ENCODE results near the gene FAT4.

- TF ChIP-seq, protein P1, sequence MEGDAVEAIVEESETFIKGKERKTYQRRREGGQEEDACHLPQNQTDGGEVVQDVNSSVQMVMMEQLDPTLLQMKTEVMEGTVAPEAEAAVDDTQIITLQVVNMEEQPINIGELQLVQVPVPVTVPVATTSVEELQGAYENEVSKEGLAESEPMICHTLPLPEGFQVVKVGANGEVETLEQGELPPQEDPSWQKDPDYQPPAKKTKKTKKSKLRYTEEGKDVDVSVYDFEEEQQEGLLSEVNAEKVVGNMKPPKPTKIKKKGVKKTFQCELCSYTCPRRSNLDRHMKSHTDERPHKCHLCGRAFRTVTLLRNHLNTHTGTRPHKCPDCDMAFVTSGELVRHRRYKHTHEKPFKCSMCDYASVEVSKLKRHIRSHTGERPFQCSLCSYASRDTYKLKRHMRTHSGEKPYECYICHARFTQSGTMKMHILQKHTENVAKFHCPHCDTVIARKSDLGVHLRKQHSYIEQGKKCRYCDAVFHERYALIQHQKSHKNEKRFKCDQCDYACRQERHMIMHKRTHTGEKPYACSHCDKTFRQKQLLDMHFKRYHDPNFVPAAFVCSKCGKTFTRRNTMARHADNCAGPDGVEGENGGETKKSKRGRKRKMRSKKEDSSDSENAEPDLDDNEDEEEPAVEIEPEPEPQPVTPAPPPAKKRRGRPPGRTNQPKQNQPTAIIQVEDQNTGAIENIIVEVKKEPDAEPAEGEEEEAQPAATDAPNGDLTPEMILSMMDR (IDR thresholded peaks at IDR 0.05) = no peak
- no peak for TF ChIP-seq EZH2 (IDR thresholded peaks at IDR 0.05; ENCODE audit: borderline replicate concordance, insufficient read depth, low read depth, low read length, poor library complexity, severe bottlenecking)
Observed at GRCh38 chr4:125306112-125306511, 8.6 kb upstream of the FAT4 start.

Data from B cell (primary cell).